H9 (cell line): Measurements from ENCODE around the gene ZNF471. TPM values are rescaled to one million over a fixed set of nuclear protein-coding genes. Genes with fewer than 3 reads are reported as not detected.

Experiments
- DNase-seq: peaks from one replicate; pipeline ENCODE4 v3.0.0-alpha.2; 2017
- H2AFZ ChIP-seq: one replicate; pipeline ENCODE4 v1.6.1; 2013; ENCODE audit warnings: mild to moderate bottlenecking, low read length, control low read depth, moderate library complexity
- H2AK5ac ChIP-seq: 2 replicates; pipeline ENCODE4 v1.6.1; 2013; ENCODE audit warnings: low read length, control low read depth, mixed read lengths; ENCODE audit not compliant: insufficient read length
- H2BK120ac ChIP-seq: one replicate; pipeline ENCODE4 v1.6.1; 2013; ENCODE audit warnings: low read depth, mild to moderate bottlenecking, low read length, control low read depth, inconsistent platforms; ENCODE audit not compliant: poor library complexity, severe bottlenecking
- H2BK12ac ChIP-seq: 2 replicates; pipeline ENCODE4 v1.6.1; 2013; ENCODE audit warnings: low read length, control low read depth, mixed read lengths, low read depth; ENCODE audit not compliant: insufficient read length
- H2BK15ac ChIP-seq: 2 replicates; pipeline ENCODE4 v1.6.1; 2013; ENCODE audit warnings: low read depth, low read length, control low read depth
- H2BK20ac ChIP-seq: one replicate; pipeline ENCODE4 v1.6.1; 2013; ENCODE audit warnings: low read depth, mild to moderate bottlenecking, low read length, control low read depth, inconsistent platforms; ENCODE audit not compliant: poor library complexity, severe bottlenecking
- H2BK5ac ChIP-seq: 2 replicates; pipeline ENCODE4 v1.6.1; 2013; ENCODE audit warnings: low read length, control low read depth, mixed read lengths; ENCODE audit not compliant: insufficient read length
- H3K14ac ChIP-seq: 2 replicates; pipeline ENCODE4 v1.6.1; 2013; ENCODE audit warnings: low read length, control low read depth; ENCODE audit not compliant: insufficient read depth
- H3K18ac ChIP-seq: 2 replicates; pipeline ENCODE4 v1.6.1; 2013; ENCODE audit warnings: low read depth, mild to moderate bottlenecking, mixed read lengths, low read length, control low read depth; ENCODE audit not compliant: insufficient read length
- H3K23ac ChIP-seq: 2 replicates; pipeline ENCODE4 v1.6.1; 2013; ENCODE audit warnings: low read length, control low read depth, mixed read lengths, low read depth; ENCODE audit not compliant: insufficient read length
- H3K23me2 ChIP-seq: 2 replicates; pipeline ENCODE4 v1.6.1; 2013; ENCODE audit warnings: low read depth, mild to moderate bottlenecking, mixed read lengths, low read length, control low read depth; ENCODE audit not compliant: insufficient read length, poor library complexity, severe bottlenecking
- H3K27ac ChIP-seq: 2 replicates; pipeline ENCODE4 v1.5.1; 2013; ENCODE audit warnings: low read length, control low read depth, mixed read lengths, low read depth; ENCODE audit not compliant: insufficient read length
- H3K27me3 ChIP-seq: 2 replicates; pipeline ENCODE4 v1.6.1; 2013; ENCODE audit warnings: low read length, control low read depth, inconsistent platforms; ENCODE audit not compliant: insufficient read depth
- H3K4ac ChIP-seq: 2 replicates; pipeline ENCODE4 v1.6.1; 2013; ENCODE audit warnings: low read depth, mild to moderate bottlenecking, control low read depth, inconsistent platforms, low read length, moderate library complexity
- H3K4me1 ChIP-seq: 2 replicates; pipeline ENCODE4 v1.6.1; 2013; ENCODE audit warnings: low read length, control low read depth, inconsistent platforms; ENCODE audit not compliant: insufficient read depth
- H3K4me2 ChIP-seq: 2 replicates; pipeline ENCODE4 v1.6.1; 2013; ENCODE audit warnings: low read length, control low read depth, mixed read lengths; ENCODE audit not compliant: insufficient read length, insufficient read depth
- H3K56ac ChIP-seq: 2 replicates; pipeline ENCODE4 v1.6.1; 2013; ENCODE audit warnings: low read depth, mild to moderate bottlenecking, mixed read lengths, low read length, control low read depth; ENCODE audit not compliant: insufficient read length
- H3K79me1 ChIP-seq: 2 replicates; pipeline ENCODE4 v1.6.1; 2013; ENCODE audit warnings: low read depth, mild to moderate bottlenecking, moderate library complexity, low read length, control low read depth, inconsistent platforms; ENCODE audit not compliant: insufficient read depth, poor library complexity, severe bottlenecking
- H3K79me2 ChIP-seq: 2 replicates; pipeline ENCODE4 v1.6.1; 2013; ENCODE audit warnings: low read length, control low read depth, inconsistent platforms; ENCODE audit not compliant: insufficient read depth
- H3K9ac ChIP-seq: 2 replicates; pipeline ENCODE4 v1.6.1; 2013; ENCODE audit warnings: low read length, control low read depth, mixed read lengths; ENCODE audit not compliant: insufficient read length; ENCODE audit errors: extremely low read depth
- H3K9me3 ChIP-seq: one replicate; pipeline ENCODE4 v1.6.1; 2013; ENCODE audit warnings: low read depth, low read length, inconsistent platforms; ENCODE audit not compliant: control insufficient read depth
- H3T11ph ChIP-seq: one replicate; pipeline ENCODE4 v1.6.1; 2013; ENCODE audit warnings: mild to moderate bottlenecking, low read length, control low read depth, inconsistent platforms
- H4K20me1 ChIP-seq: one replicate; pipeline ENCODE4 v1.6.1; 2013; ENCODE audit not compliant: control insufficient read depth, insufficient read length, insufficient read depth
- H4K5ac ChIP-seq: 2 replicates; pipeline ENCODE4 v1.6.1; 2013; ENCODE audit warnings: low read depth, mild to moderate bottlenecking, mixed read lengths, low read length, control low read depth; ENCODE audit not compliant: insufficient read length
- H4K8ac ChIP-seq: replicated peaks from 2 replicates; pipeline ENCODE4 v1.6.1; 2013; ENCODE audit warnings: low read length, control low read depth, mixed read lengths, low read depth; ENCODE audit not compliant: insufficient read length
- H4K91ac ChIP-seq: 2 replicates; pipeline ENCODE4 v1.6.1; 2013; ENCODE audit warnings: low read depth, mild to moderate bottlenecking, moderate library complexity, mixed read lengths, low read length, control low read depth; ENCODE audit not compliant: insufficient read length
- H3K27ac Mint-ChIP-seq, 3 experiments: 2 replicates in 2 of 3; 3 replicates in 1 of 3; pipeline ENCODE4 v1.8.0; 2020 to 2021; ENCODE audit warnings: mixed read lengths in 3 of 3, mild to moderate bottlenecking in 1 of 3, moderate library complexity in 1 of 3
- H3K27me3 Mint-ChIP-seq: 2 replicates; pipeline ENCODE4 v1.8.0; 2021; ENCODE audit warnings: low read depth, mild to moderate bottlenecking, moderate library complexity, mixed read lengths
- H3K36me3 Mint-ChIP-seq, 3 experiments: 2 replicates in 2 of 3; 3 replicates in 1 of 3; pipeline ENCODE4 v1.8.0; 2020 to 2021; ENCODE audit warnings: low read depth in 3 of 3, mixed read lengths in 3 of 3; ENCODE audit not compliant: insufficient read depth in 1 of 3
- H3K4me1 Mint-ChIP-seq, 2 experiments: 2 replicates each; pipeline ENCODE4 v1.8.0; 2020; ENCODE audit warnings: mixed read lengths in 2 of 2
- H3K4me3 Mint-ChIP-seq, 2 experiments: 2 replicates in 1 of 2; 3 replicates in 1 of 2; pipeline ENCODE4 v1.8.0; 2020 to 2021; ENCODE audit warnings: mild to moderate bottlenecking in 2 of 2, mixed read lengths in 2 of 2, moderate library complexity in 1 of 2
- H3K9me3 Mint-ChIP-seq, 2 experiments: 2 replicates in 1 of 2; 3 replicates in 1 of 2; pipeline ENCODE4 v1.8.0; 2020; ENCODE audit warnings: mild to moderate bottlenecking in 2 of 2, mixed read lengths in 2 of 2, moderate library complexity in 1 of 2
- WGBS: extraction: QIAGEN DNeasy Blood & Tissue Kit; methylation state at CpG from one replicate; pipeline ENCODE4 v1.1.7; 2013; ENCODE audit warnings: missing lambda C conversion rate, low lambda C conversion rate, mixed read lengths; ENCODE audit not compliant: insufficient read length; ENCODE audit errors: extremely low coverage; 5-methylcytosine and 5-hydroxymethylcytosine counted together
- total RNA-seq: library from RNA; stranded (reverse); gene quantifications from 2 replicates; pipeline ENCODE4 v1.2.1, GENCODE V29; 2021
- TF ChIP-seq, protein P1 (sequence below): fragments of 200-600 bp; sonication (generic); conservative IDR thresholded peaks from 3 replicates; pipeline ENCODE4 v1.8.0; 2021; ENCODE audit warnings: antibody characterized with exemption, mild to moderate bottlenecking

The ZNF471 gene
- total RNA-seq, 1 experiment from 2014 or later = not detected

DNA sequence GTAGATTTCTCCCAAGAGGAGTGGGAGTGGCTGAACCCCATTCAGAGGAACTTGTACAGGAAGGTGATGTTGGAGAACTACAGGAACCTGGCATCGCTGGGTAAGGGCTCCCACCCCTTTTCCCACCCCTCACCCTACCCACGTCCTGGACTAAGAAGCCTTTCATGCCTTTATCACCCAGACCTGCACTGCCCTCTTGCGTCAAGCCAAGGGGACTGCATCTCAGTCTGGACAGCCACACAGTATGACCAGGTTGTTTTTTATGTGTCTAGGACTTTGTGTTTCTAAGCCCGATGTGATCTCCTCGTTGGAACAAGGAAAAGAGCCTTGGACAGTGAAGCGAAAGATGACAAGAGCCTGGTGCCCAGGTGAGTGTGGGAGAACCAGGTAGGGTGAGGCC, 39.9 kb downstream of the ZNF471 start:
- H3K9ac ChIP-seq = no peak overlapping the region
- H3K4ac ChIP-seq = no peak overlapping the region
- H3K9me3 Mint-ChIP-seq = peaks cover 74 to 76% of the 10 kb centered on the region in 2 experiments
- no peak overlapping the region for H2AFZ ChIP-seq
- no peak overlapping the region for H3T11ph ChIP-seq
- no peak overlapping the region for H2BK12ac ChIP-seq
- H4K20me1 ChIP-seq = no peaks in the 10 kb centered on the region
- H2BK5ac ChIP-seq = no peak overlapping the region
- H3K79me1 ChIP-seq = no peaks in the 10 kb centered on the region
- no peaks in the 10 kb centered on the region for H3K23me2 ChIP-seq
- no peak overlapping the region for H3K27ac ChIP-seq
- no peak overlapping the region for H3K14ac ChIP-seq
- H4K5ac ChIP-seq = no peak overlapping the region
- H3K36me3 Mint-ChIP-seq = peaks cover 42 to 71% (median 49%) of the 10 kb centered on the region in 3 experiments
- peak; percentile 41 for DNase-seq
- H3K4me1 ChIP-seq = no peaks in the 10 kb centered on the region
- H4K91ac ChIP-seq = no peak overlapping the region
- H3K27me3 ChIP-seq = no peaks in the 10 kb centered on the region; the same call in 1 of the 2 replicates
- H2AK5ac ChIP-seq = no peak overlapping the region
- no peak overlapping the region for H2BK20ac ChIP-seq
- H3K18ac ChIP-seq = no peak overlapping the region
- no CpG with 5 or more reads among the region's 6 CpGs for WGBS
- H3K9me3 ChIP-seq = peaks cover 40% of the 10 kb centered on the region
- TF ChIP-seq, protein P1, sequence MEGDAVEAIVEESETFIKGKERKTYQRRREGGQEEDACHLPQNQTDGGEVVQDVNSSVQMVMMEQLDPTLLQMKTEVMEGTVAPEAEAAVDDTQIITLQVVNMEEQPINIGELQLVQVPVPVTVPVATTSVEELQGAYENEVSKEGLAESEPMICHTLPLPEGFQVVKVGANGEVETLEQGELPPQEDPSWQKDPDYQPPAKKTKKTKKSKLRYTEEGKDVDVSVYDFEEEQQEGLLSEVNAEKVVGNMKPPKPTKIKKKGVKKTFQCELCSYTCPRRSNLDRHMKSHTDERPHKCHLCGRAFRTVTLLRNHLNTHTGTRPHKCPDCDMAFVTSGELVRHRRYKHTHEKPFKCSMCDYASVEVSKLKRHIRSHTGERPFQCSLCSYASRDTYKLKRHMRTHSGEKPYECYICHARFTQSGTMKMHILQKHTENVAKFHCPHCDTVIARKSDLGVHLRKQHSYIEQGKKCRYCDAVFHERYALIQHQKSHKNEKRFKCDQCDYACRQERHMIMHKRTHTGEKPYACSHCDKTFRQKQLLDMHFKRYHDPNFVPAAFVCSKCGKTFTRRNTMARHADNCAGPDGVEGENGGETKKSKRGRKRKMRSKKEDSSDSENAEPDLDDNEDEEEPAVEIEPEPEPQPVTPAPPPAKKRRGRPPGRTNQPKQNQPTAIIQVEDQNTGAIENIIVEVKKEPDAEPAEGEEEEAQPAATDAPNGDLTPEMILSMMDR = peak; percentile 40
- H3K56ac ChIP-seq = no peak overlapping the region
- H3K27ac Mint-ChIP-seq = no peak overlapping the region
- no peaks in the 10 kb centered on the region for H3K4me1 Mint-ChIP-seq
- no peak overlapping the region for H3K4me2 ChIP-seq
- no peak overlapping the region for H2BK15ac ChIP-seq
- no peaks in the 10 kb centered on the region for H3K79me2 ChIP-seq
- H2BK120ac ChIP-seq = no peak overlapping the region
- H4K8ac ChIP-seq = no peak overlapping the region
- H3K23ac ChIP-seq = no peak overlapping the region
- H3K4me3 Mint-ChIP-seq = no peak overlapping the region
- H3K27me3 Mint-ChIP-seq = peaks cover 3% of the 10 kb centered on the region; the same call in 1 of the 2 replicates
